ENCODE results near the gene TSPAN3. TPM values are rescaled to one million over a fixed set of nuclear protein-coding genes. Genes with fewer than 3 reads are reported as not detected.

TSPAN3 gene
- total RNA-seq, 1 donor from 2014 or later, result 150 TPM

- intact Hi-C loops (cut with DNase I), result loop anchor here (5.0 kb wide), 1 partner anchor 529 kb away; no protein-coding TSS in a partner anchor
- ATAC-seq (no peak), DNase-seq (ENCODE audit: low spot score) (no peak)
These were observed 52.9 kb downstream of the TSPAN3 start for GRCh38 chr15:77017761-77018720.

GRCh38 chr15:77017091-77017660 is 53.7 kb downstream of the TSPAN3 start:
- no peak for ATAC-seq
- intact Hi-C loops (cut with DNase I), result loop anchor here (5.0 kb wide), 1 partner anchor 530 kb away; no protein-coding TSS in a partner anchor
- DNase-seq (ENCODE audit: low spot score), result no peak

- ATAC-seq, result no peak
- intact Hi-C loops (cut with DNase I), result loop anchor here (5.0 kb wide), 1 partner anchor 531 kb away; no protein-coding TSS in a partner anchor
- no peak for DNase-seq (ENCODE audit: low spot score)
These were observed 54.6 kb downstream of the TSPAN3 start for GRCh38 chr15:77016321-77016695.

- intact Hi-C loops (cut with DNase I), result loop anchor here (5.0 kb wide), 1 partner anchor 532 kb away; no protein-coding TSS in a partner anchor
- ATAC-seq, result no peak
- DNase-seq (ENCODE audit: low spot score), result no peak
These were observed 55.1 kb downstream of the TSPAN3 start for GRCh38 chr15:77015646-77016320.

- ATAC-seq (peak; percentile 55), DNase-seq (ENCODE audit: low spot score) (no peak)
- intact Hi-C loops (cut with DNase I), result loop anchor here (5.0 kb wide), 1 partner anchor 533 kb away; no protein-coding TSS in a partner anchor
These were observed 56.5 kb downstream of the TSPAN3 start for GRCh38 chr15:77014132-77015081.

- ATAC-seq, result no peak
- intact Hi-C loops (cut with DNase I), result no loop called here
- DNase-seq (ENCODE audit: low spot score), result no peak
These were observed 57.2 kb downstream of the TSPAN3 start for GRCh38 chr15:77013776-77014131.

GRCh38 chr15:77012868-77013267 is 58.0 kb downstream of the TSPAN3 start:
- no peak for DNase-seq (ENCODE audit: low spot score)
- intact Hi-C loops (cut with DNase I), result no loop called here
- no peak for ATAC-seq

GRCh38 chr15:77012117-77012712 is 58.7 kb downstream of the TSPAN3 start:
- no peak for DNase-seq (ENCODE audit: low spot score)
- intact Hi-C loops (cut with DNase I), result no loop called here
- no peak for ATAC-seq

- intact Hi-C loops (cut with DNase I), result no loop called here
- DNase-seq (ENCODE audit: low spot score) (no peak), ATAC-seq (no peak)
These were observed 60.1 kb downstream of the TSPAN3 start for GRCh38 chr15:77010857-77011256.

GRCh38 chr15:77010312-77010686 is 60.6 kb downstream of the TSPAN3 start:
- no peak for ATAC-seq
- no peak for DNase-seq (ENCODE audit: low spot score)
- intact Hi-C loops (cut with DNase I), result no loop called here

GRCh38 chr15:77009646-77010311 is 61.1 kb downstream of the TSPAN3 start:
- no peak for DNase-seq (ENCODE audit: low spot score)
- ATAC-seq, result no peak
- intact Hi-C loops (cut with DNase I), result no loop called here

- intact Hi-C loops (cut with DNase I), result no loop called here
- DNase-seq (ENCODE audit: low spot score), result no peak
- ATAC-seq, result no peak
These were observed 61.7 kb downstream of the TSPAN3 start for GRCh38 chr15:77009176-77009575.

GRCh38 chr15:77004189-77004588 is 66.7 kb downstream of the TSPAN3 start:
- ATAC-seq, result peak; percentile 86
- DNase-seq (ENCODE audit: low spot score), result peak; percentile 78
- intact Hi-C loops (cut with DNase I), result no loop called here

GRCh38 chr15:77002954-77003912 is 67.7 kb downstream of the TSPAN3 start:
- intact Hi-C loops (cut with DNase I), result no loop called here
- DNase-seq (ENCODE audit: low spot score) (no peak), ATAC-seq (peak; percentile 83)

- ATAC-seq (no peak), DNase-seq (ENCODE audit: low spot score) (no peak)
- intact Hi-C loops (cut with DNase I), result no loop called here
These were observed 68.5 kb downstream of the TSPAN3 start for GRCh38 chr15:77002436-77002835.

- no peak for ATAC-seq
- intact Hi-C loops (cut with DNase I), result no loop called here
- no peak for DNase-seq (ENCODE audit: low spot score)
These were observed 68.9 kb downstream of the TSPAN3 start for GRCh38 chr15:77001966-77002365.

- DNase-seq (ENCODE audit: low spot score), result no peak
- intact Hi-C loops (cut with DNase I), result no loop called here
These were observed 69.6 kb downstream of the TSPAN3 start for GRCh38 chr15:77001351-77001750.

More at GRCh38 chr15:77001351-77001750, 69.6 kb downstream of the TSPAN3 start:
- no peak for ATAC-seq
